ENCODE measurements around the gene MACROH2A2.

GRCh38 chr10:70084189-70084588 lies 31.5 kb downstream of the MACROH2A2 start:
- TF ChIP-seq CTCF (IDR thresholded peaks at IDR 0.05), result no peak
- TF ChIP-seq POLR2AphosphoS5 (IDR thresholded peaks at IDR 0.05), result no peak

Data from esophagus muscularis mucosa (tissue), 3 donors.